Stimulated activated CD4-positive, alpha-beta T cell treated with anti-CD3 and anti-CD28 coated beads, Interleukin-15, amount 100 ng/mL, for 1 hour (primary cell): ENCODE data around the gene NOM1.
"Not testable (repeated sequence)": the region's sequence is repeated elsewhere in the genome, so short reads cannot be mapped to it uniquely, and the experiment has no call there.

Experiments used
- DNase-seq, 2 donors: peaks; one replicate each; pipeline ENCODE4 v3.0.0-alpha.2; 2020; ENCODE audit warnings: low read depth in 1 of 2, low spot score in 1 of 2

Gene NOM1

GRCh38 chr7:156949541-156950380 lies at the start of gene NOM1:
Gene NOM1 (plus strand): TSS chr7:156949712. CDS start chr7:156949738, 26 bp downstream.
- DNase-seq: peak; percentile 79 to 92

GRCh38 chr7:156900093-156900492 lies 49.4 kb upstream of the NOM1 start:
- not testable (repeated sequence) for DNase-seq

GRCh38 chr7:156903232-156903909 lies 46.1 kb upstream of the NOM1 start:
- no peak for DNase-seq

GRCh38 chr7:156906200-156906649 lies 43.3 kb upstream of the NOM1 start:
- no peak for DNase-seq

- DNase-seq: no peak
Measured at GRCh38 chr7:156907656-156908055, 41.9 kb upstream of the NOM1 start.

- DNase-seq: not testable (repeated sequence)
Measured at GRCh38 chr7:156909574-156910252, 39.8 kb upstream of the NOM1 start.

GRCh38 chr7:156918635-156919034 lies 30.9 kb upstream of the NOM1 start:
- DNase-seq: no peak

- no peak for DNase-seq
Measured at GRCh38 chr7:156919132-156919713, 30.3 kb upstream of the NOM1 start.

- DNase-seq: no peak
Measured at GRCh38 chr7:156920076-156920475, 29.4 kb upstream of the NOM1 start.

GRCh38 chr7:156920487-156921373 lies 28.8 kb upstream of the NOM1 start:
- DNase-seq: not testable (repeated sequence)

- not testable (repeated sequence) for DNase-seq
Measured at GRCh38 chr7:156922304-156922703, 27.2 kb upstream of the NOM1 start.

- not testable (repeated sequence) for DNase-seq
Measured at GRCh38 chr7:156925821-156926220, 23.7 kb upstream of the NOM1 start.

- no peak for DNase-seq
Measured at GRCh38 chr7:156927571-156928405, 21.7 kb upstream of the NOM1 start.

GRCh38 chr7:156928406-156928747 lies 21.1 kb upstream of the NOM1 start:
- DNase-seq: no peak

GRCh38 chr7:156929789-156930539 lies 19.5 kb upstream of the NOM1 start:
- no peak for DNase-seq

GRCh38 chr7:156932006-156932405 lies 17.5 kb upstream of the NOM1 start:
- DNase-seq: no peak

- DNase-seq: no peak
Measured at GRCh38 chr7:156935250-156935649, 14.3 kb upstream of the NOM1 start.

- DNase-seq: not testable (repeated sequence)
Measured at GRCh38 chr7:156936766-156937165, 12.7 kb upstream of the NOM1 start.
